HL-60 (cell line): Measurements from ENCODE around the gene CNTNAP2.

Experiments used
- DNase-seq, 2 experiments: peaks; one replicate each; pipeline ENCODE4 v3.0.0-alpha.2; 2010 to 2020; ENCODE audit warnings: low read depth in 1 of 2, low spot score in 1 of 2
- H3K27ac ChIP-seq: fragments of 250-450 bp; sonication (Bioruptor Pico); replicated peaks from 2 replicates; pipeline ENCODE4 v1.5.1; 2020; ENCODE audit warnings: mild to moderate bottlenecking, moderate library complexity
- H3K27me3 ChIP-seq: fragments of 250-450 bp; sonication (Bioruptor Pico); 2 replicates; pipeline ENCODE4 v1.5.1; 2021; ENCODE audit warnings: mild to moderate bottlenecking, moderate library complexity; ENCODE audit not compliant: insufficient read depth, poor library complexity, severe bottlenecking
- H3K4me3 ChIP-seq: replicated peaks from 2 replicates; pipeline ENCODE4 v1.5.1; 2011; ENCODE audit warnings: mild to moderate bottlenecking, control low read depth, low read length; ENCODE audit not compliant: insufficient read depth
- CTCF ChIP-seq: IDR thresholded peaks from one replicate; pipeline ENCODE4 v1.5.1; 2011; ENCODE audit warnings: low read length, control low read depth, inconsistent platforms; ENCODE audit not compliant: insufficient read depth
- GABPA ChIP-seq: IDR thresholded peaks from 2 replicates; pipeline ENCODE4 v1.6.1; 2012; ENCODE audit warnings: low read depth
- POLR2AphosphoS5 ChIP-seq: IDR thresholded peaks from 2 replicates; pipeline ENCODE4 v1.6.1; 2012; ENCODE audit warnings: low read depth
- REST ChIP-seq: IDR thresholded peaks from 2 replicates; pipeline ENCODE4 v1.6.1; 2012; ENCODE audit warnings: low read depth; ENCODE audit not compliant: insufficient replicate concordance
- SPI1 ChIP-seq: IDR thresholded peaks from 2 replicates; pipeline ENCODE4 v1.6.1; 2012; ENCODE audit warnings: low read depth, mild to moderate bottlenecking, borderline replicate concordance

Gene CNTNAP2

GRCh38 chr7:148172920-148173319 lies 2056.3 kb downstream of the CNTNAP2 start:
- TF ChIP-seq SPI1 (no peak), REST (no peak), CTCF (no peak), GABPA (no peak), POLR2AphosphoS5 (no peak)
- no peaks in the 10 kb centered on the region for H3K27me3 ChIP-seq
- H3K4me3 ChIP-seq = no peak overlapping the region
- H3K27ac ChIP-seq = no peak overlapping the region
- DNase-seq = no peak

GRCh38 chr7:148173369-148173768 lies 2056.8 kb downstream of the CNTNAP2 start:
- TF ChIP-seq POLR2AphosphoS5 (no peak), SPI1 (no peak), GABPA (no peak), CTCF (no peak), REST (no peak)
- DNase-seq = no peak
- Histone ChIP-seq H3K4me3 (no peak overlapping the region), H3K27ac (no peak overlapping the region), H3K27me3 (no peaks in the 10 kb centered on the region)

GRCh38 chr7:148174376-148174775 lies 2057.8 kb downstream of the CNTNAP2 start:
- no peak for TF ChIP-seq REST
- no peak for TF ChIP-seq GABPA
- H3K4me3 ChIP-seq = no peak overlapping the region
- no peaks in the 10 kb centered on the region for H3K27me3 ChIP-seq
- H3K27ac ChIP-seq = no peak overlapping the region
- DNase-seq = no peak

- Histone ChIP-seq H3K27ac (no peak overlapping the region), H3K4me3 (no peak overlapping the region), H3K27me3 (no peaks in the 10 kb centered on the region)
- no peak for DNase-seq
- TF ChIP-seq SPI1 (no peak), GABPA (no peak)
These were observed 2058.9 kb downstream of the CNTNAP2 start for GRCh38 chr7:148175512-148175911.
